GM04504 (cell line): ENCODE results near the gene EFNA5.
A peak's percentile ranks its signal among the peaks of the same experiment; 100 is the strongest.
"Not testable (repeated sequence)": the region's sequence is repeated elsewhere in the genome, so short reads cannot be mapped to it uniquely, and the experiment has no call there.

ENCODE experiments used
- DNase-seq: peaks from one replicate; pipeline ENCODE4 v3.0.0-alpha.2; 2012; ENCODE audit warnings: low read depth

EFNA5 gene

DNA sequence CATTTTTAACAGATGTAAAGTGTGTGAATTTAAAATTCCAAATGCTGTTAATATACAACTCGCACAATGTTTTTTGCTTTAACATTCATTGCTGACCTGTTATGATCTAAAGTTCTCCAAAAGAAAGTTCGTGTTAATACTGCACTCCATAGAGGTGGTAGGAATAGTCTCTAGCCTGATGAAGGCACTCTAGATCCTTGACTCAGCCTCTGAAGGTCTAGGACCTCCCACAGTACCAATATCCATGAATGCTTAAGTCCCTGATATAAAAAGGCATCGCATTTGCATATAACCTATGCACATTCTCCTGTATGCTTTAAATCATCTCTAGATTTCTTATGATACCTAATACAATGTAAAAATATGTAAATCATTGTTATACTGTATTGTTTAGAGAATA lies 213.6 kb downstream of the EFNA5 start:
- DNase-seq: no peak

DNA sequence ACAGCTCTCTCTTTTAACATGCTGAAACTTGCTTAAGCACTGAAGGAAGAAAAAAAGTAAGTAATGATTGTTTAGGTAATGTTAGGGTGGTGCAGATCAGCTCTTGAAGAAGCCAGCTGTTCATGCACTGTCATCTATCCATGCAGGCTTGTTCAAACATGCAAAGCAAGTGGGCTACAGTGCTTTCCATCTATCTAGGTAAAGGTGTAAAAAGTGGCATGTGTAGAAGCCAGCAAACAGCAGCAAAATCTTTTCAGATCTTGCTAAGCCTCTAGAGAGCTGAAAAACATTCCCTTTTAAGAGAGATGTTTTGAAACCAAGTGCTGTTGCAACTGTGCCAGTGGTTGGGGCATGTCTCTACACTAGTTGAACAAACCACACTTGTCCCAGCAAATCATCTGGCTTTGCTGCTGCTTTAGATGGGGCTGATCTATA lies 214.4 kb downstream of the EFNA5 start:
- DNase-seq: no peak

DNA sequence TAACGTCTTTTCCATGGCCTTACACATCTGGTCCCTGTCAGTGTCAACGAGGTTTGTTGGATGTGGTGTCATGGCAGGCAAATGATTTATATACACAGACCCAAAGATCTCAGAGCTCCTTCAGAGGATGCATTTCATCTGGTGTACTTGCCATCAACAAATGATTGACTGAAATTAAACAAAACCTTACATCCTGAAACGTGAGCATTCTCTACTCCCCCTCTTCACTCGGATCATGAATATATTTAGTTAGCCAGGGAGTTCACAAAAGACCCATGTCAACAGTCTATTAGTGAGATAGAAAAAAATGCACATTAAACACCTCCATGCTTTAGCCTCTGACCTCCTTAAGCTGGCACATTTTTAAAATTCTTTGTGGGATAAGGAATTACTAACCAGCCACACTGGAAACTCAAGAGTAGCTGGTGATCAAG lies 215.6 kb downstream of the EFNA5 start:
- DNase-seq: no peak

DNA sequence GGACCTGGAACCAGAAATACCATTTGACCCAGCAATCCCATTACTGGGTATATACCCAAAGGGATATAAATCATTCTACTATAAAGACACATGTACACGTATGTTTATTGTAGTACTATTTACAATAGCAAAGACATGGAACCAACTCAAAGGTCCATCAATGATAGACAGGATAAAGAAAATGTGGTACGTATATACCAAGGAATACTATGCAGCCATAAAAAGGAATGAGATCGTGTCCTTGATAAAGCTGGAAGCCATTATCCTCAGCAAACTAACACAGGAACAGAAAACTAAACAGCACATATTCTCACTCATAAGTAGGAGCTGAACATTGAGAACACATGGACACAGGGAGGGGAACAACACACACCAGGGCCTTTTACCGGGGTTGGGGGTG lies 218.9 kb downstream of the EFNA5 start:
- not testable (repeated sequence) for DNase-seq

DNA sequence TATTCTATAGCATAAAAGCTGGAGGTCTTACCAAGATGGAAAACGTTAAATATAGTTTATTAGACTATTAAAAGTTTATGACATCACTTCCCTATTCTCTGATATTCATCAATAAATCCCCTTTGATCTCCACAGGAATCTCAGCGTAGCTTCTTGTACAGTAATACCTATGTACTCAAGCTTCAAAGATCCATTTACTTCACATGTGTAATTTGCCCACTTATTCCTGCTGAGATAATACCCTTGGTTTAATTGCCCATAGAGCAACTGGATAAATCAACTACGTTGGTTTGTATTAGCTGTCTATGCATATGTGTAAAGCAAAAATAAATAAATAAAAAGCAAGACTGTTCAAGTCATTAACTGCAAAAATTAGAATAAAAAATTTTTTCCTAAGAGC lies 219.7 kb downstream of the EFNA5 start:
- DNase-seq: no peak

DNA sequence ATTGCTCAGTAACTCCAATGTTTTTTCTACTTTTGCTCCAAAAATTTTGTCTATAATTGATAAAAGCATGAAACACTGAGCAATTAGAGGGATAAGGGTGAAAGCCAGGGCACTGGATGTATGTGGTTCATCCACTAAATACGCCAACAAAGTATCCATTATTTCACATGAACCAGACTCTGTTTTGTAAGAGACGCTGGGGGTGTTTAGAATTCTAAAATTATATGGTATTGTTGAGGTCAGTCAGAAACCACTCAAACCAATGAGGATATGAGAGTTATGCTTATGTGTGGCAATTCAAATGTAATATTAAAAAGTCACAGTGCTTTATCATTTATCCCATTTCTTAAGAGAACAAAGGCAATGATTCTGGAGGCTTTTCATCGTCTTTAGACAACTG lies 220.2 kb downstream of the EFNA5 start:
- no peak for DNase-seq

DNA sequence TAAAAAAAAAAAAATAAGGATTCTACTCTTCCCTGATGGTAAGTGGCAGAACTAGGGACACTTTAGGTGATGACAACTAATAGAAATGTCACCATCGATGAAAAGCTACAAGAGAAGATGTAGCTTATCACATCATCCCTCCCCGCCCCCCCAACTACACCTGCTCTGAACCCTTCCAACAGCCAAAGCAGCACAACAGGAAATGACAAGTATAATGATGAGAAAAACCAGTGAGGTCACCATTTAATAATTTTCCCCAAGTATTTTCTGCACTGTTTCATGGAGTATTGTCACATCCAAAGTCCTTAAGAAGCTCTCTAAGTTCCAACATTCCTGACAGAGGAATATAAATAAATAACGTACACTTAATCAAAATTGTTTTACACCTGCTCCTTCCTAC lies 221.4 kb downstream of the EFNA5 start:
- no peak for DNase-seq

DNA sequence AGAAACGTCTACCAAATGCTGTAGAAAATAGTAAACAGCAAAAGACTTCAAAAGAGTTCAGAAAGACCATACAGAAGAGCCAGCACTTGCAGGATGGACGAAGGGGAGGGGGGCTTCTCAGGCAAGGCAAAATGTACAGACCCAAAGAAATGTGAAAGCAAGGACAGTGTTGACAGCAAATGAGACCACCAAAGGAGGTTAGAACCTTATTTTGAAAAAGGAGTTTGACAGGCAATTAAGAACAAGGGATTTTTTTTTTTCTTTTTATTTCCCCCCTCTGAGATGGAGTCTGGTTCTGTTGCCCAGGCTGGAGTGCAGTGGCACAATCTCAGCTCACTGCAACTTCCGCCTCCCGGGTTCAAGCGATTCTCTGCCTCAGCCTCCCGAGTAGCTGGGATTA lies 223.2 kb downstream of the EFNA5 start:
- DNase-seq: no peak

DNA sequence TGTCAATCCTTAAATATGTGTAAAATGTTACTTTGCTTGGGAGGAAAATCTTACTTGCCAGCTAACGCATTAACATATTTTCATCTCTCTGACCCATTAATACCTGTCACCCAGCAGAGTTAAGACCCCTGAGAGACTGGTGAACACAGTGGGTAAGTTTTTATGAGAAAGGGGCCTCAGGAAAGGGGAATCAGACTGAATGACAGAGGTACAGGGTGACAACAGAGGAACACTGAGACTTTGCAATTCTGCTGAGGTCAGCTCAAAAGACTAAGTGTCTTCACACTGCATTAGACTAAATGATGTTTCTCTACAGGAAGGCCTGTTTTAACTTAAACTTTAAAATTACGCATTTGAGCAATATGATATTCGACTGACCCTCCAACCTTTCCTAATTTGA lies 223.8 kb downstream of the EFNA5 start:
- DNase-seq: no peak

DNA sequence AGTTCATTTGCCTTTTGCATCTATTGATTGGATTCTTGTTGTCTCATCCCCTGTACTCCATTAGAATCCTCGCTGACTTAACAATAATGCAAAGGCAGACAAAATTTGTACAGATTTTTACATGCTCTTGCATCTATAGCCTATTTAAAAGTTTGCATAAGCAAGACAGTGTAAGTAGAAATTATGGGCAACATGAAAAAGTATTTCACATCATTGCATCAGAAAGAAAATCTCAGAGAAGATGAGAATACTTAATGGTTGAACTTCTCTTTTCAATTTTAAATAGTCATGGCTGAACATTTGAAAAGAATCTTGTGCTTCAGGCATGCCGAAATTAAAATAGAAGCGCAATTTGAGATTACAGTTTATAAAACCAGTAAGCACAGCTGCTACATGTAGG lies 226.4 kb downstream of the EFNA5 start:
- no peak for DNase-seq

DNA sequence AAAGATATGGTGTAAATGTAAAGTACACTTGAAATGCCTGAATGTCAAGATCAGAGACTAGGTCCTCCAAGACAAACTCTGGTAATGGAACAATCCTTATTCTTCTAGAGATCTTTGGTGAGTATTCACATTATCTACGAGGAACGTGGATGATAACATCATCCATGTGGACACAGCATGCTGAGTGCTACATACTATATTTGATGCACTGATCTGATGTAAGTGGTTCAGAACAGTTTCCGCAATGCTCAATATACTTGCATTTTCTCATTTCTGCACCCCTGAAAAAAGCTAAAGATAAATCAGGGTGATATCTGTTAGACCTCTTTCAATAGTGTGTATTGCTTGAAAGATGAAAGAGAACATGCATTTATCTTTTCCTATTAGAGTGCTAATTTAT lies 226.8 kb downstream of the EFNA5 start:
- no peak for DNase-seq

DNA sequence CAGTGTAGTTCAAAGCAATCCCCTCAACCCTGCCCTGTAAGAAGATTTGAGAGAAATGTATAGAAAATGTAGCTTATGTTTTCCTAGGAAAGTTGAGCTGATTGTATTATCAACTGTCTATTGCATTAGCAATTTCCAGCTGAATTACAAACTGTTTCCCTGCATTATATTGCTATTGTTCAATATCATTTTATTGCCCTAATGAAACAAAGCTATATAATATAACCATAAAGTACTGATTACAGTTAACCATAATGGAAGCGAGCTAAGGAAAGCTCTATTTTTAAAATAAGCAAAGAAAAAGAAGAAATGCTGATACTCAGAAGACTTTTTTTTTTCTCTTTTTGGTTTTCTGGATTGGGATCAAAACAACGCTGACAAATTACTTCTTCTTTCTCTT lies 228.3 kb downstream of the EFNA5 start:
- no peak for DNase-seq

DNA sequence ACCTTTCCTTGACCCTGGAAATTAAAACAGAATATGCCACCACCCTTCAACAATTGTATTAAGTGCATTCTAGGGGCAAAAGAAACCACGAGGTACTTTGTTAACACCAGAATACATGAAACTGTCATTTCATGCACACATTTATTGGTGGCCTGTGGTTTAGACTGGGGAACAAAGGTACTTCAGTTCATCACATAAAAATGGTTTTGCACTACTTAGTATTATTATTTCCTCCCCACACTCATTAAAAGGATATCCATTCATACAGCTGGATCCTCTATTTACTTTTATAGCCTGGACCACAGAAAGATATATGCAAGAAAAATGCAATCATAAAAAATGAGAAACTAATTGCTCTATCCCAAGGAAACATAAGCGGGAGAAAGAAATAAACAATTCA lies 230.9 kb downstream of the EFNA5 start:
- DNase-seq: no peak

DNA sequence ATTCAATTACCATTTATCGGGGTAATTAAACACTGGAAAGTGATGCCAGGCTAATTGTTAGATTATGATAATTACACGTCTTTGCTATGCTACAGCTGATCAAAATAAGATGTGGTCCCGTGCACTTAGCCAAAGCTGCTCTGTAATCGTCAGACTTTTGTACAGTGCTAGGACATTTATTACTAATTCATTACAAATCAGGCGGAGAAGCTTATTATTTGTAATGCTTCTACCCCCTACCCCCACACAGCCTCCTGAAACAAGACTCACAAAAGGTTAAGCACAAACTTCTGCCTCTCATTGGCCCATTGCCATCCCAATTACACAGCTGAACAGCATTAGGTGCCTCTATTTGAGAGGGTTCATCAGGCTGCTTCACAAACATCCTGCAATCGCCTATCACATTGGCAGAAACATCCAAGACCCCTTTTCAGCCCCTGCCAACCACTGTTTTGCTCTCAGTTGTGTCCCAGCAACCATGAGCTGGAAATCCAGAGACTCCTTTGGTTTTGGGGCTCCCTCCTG lies 232.7 kb downstream of the EFNA5 start:
- DNase-seq: no peak

DNA sequence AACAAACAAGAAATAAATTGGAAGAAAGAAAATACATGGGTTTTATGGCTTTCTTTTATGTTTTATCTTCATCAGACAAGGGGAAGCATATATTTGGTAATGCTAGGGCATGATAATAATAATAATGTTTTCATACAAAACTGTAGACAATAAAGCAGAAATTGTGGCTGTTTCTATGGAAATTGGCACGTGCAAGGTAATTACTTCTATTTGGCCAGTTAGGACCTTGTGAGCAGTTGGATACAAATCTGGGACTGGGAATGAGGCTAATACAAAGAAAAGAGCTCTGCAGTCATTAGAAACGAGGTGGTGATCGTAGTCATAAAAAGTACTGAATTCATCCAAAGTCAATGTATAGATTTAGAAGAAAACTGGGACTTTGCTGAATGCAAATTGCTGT lies 233.6 kb downstream of the EFNA5 start:
- no peak for DNase-seq

DNA sequence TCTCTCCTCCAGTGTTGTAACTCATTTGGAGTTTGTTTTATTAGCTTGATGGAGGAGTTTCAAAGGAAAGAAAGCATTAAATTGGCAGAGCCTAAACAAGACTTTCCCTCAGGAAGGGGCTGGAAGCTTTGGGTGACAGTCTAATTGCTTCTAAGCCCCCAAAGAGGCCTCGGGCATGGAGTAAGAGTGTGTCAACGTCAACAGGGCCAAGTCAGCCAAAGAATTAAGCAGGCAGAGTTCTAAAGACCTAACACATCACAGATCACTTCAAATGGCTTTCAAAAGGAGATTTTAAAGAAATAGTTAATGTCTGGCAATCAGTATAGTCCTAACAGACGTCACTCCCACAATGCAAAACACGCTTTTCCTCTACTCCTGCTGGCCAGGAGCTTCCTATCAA lies 234.5 kb downstream of the EFNA5 start:
- no peak for DNase-seq

DNA sequence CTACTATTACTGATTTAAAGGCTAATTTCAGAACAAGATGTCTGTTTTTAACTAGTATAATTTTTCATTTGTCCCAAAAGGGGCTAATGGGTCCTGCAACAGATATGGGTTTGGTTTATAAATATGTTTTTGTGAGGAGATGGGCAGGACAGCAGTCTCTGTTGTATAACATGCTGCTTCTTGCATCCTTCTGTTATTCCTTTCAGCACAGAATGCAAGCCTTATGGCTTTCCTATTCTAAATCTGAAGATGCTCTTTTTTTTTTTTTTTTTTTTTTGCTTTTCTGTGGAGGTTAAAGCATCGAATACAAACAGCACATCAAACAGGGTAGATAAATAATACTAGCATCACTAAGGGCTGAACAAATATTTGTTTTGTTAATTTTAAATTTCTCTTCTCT lies 235.7 kb downstream of the EFNA5 start:
- DNase-seq: no peak

DNA sequence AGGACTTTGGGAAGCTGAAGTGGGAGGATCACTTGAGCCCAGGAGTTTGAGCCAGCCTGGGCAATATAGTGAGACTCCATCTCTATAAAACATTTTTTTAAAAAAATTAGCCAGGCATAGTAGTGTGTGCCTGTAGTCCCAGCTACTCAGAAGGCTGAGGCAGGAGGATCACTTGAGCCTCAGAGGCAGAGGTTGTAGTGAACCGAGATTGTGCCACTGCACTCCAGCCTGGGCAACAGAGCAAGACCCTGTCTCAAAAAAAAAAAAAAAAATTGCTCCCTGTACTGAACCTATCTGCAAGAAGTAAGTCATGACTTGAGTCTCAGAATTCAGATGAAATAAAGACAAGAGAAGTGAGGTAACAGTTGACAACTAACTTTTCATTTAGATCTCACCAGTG lies 237.1 kb downstream of the EFNA5 start:
- DNase-seq: not testable (repeated sequence)

DNA sequence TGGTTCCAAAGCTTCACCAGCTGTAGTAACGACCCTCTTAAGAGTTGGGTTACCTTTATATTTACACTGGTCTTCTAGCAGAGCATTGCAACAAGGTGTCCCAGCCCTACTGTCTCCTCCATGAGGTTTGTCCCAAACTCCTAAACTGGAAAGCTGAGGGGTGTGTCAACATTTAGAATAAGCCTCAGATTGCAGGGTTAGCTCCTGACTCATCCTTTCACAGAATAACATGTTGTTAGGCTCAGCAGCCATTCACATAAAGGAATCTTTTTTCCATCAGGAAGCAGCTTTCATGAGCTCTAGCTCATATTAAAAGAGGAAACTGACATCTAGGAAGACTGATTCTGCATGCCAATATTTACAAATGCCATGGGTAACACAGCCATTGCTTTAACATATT lies 238.7 kb downstream of the EFNA5 start:
- peak; percentile 19 for DNase-seq

DNA sequence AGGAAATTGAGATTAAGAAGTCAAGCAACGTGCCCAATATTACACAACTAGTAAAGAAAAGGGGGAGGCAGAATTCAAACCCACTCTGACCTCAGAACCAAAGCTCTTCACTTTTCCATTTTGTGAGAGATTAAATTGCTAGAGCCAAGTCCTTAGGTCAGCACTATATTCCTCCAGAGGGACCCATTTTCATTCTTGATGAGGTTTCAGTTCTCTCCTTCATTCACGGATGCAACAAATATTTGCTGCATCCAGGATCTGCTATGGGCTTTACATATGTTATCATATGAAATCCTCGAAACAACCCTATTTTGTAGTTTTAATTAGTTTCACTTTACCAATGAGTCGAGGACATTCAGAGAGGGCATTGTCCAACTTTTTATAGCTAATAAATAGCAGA lies 239.2 kb downstream of the EFNA5 start:
- no peak for DNase-seq

DNA sequence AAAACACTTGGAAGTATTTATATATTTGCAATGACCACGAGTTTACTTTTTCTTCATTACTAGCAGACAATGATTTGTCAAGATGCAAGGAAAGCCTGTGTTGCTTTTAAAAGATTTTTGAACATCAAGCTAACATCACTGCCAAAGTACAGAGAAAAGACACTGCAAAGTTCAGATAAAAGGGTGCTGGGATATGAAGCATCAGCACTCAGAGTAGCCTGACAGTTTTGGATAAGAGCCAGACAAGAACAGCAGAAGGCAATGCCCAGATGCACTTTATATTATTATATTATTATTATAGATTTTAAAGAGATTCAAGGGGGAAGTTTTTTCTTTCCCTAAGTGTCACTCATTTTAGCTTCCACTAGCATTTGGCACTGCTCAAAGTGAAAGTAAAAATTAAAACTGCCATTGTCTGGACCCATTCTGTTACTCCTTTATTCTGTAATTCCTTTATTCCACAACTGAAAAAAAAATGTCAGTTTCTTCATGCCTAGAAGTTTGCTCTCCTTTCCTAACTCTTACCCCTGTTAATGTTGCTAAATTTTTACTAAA lies 240.6 kb downstream of the EFNA5 start:
- DNase-seq: no peak

DNA sequence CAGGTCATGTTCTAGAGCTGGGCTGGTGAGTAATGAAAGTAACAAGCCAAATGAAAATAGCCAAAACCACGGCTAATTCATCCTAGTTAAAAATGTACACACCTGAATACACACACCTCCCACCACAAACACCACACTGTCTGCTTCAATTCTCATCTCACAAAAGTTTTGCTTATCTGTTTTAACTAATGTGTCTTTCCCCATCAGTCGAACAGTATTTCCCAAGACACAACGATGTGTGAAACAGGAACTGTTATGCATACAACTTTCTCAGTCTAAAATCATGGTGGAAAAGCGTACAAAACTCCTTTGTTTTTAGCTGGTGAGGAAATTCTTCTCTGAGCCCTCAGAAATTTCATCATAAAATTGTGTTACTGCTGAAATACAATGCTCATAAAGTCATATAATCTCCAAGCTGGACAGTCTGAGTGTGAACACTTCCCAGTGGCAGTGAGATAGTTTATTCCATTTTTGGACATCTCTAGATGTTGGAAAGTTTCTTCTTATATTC lies 242.4 kb downstream of the EFNA5 start:
- no peak for DNase-seq

DNA sequence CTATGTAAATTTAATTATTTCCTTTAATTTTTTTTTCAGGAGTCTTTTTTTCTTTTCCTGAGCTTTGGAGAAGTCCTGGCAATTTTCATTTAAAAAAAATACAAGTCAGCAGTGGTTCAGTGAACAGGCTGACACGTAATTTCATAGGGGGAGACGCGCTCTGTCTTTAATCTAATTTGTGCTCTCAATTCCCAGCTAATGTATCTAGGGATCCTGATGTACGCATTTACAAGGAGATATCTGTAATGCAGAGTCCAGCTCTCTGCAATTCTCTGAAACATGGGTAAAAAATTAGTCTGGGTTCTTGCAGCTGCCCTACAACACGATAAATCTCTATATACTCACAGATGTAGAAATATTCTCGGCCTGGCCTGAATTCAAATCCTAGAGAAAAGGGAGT lies 243.9 kb downstream of the EFNA5 start:
- DNase-seq: no peak

DNA sequence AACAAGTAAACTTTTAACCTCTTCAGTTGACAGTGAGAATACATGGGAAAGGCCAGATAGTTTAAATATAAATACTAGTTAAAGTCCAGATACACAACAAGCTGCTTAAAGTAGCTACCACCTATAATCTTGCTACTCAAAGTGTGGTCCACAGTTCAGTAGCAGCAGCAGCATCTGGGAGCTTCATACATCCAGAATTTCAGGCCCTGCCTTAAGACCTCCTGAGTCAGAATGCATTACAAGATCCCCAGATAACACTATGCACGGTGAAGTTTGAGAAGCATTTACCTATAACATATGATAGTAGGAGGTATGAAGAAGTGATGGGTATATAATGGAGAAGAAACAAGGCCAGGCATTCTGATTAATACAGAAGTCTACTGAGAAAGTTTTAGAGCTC lies 244.5 kb downstream of the EFNA5 start:
- DNase-seq: no peak
